HEK293T (cell line): ENCODE results near the gene RIOX2.

Experiments used
- CTCF ChIA-PET: fragments of 350-600 bp; formaldehyde crosslinking; extraction: SDS; loops from one replicate; lab custom pipeline; 2021; ENCODE audit warnings: antibody characterized with exemption, inconsistent platforms; lab: Yijun Ruan, JAX
- POLR2A ChIA-PET: fragments of 350-600 bp; formaldehyde crosslinking; extraction: SDS; loops from one replicate; lab custom pipeline; 2020; ENCODE audit warnings: antibody characterized with exemption, inconsistent platforms; lab: Yijun Ruan, JAX
- DNase-seq: peaks from one replicate; pipeline ENCODE4 v3.0.0; 2012; ENCODE audit warnings: mixed read lengths; ENCODE audit errors: extremely low spot score
- ARNT ChIP-seq: fragments of 450-650 bp; IDR thresholded peaks from 2 replicates; pipeline ENCODE4 v1.6.1; 2017; ENCODE audit warnings: mild to moderate bottlenecking
- BHLHE40 ChIP-seq: fragments of 450-650 bp; IDR thresholded peaks from 2 replicates; pipeline ENCODE4 v1.6.1; 2016; ENCODE audit warnings: mild to moderate bottlenecking, moderate library complexity, borderline replicate concordance
- CTBP1 ChIP-seq: fragments of 450-650 bp; IDR thresholded peaks from 2 replicates; pipeline ENCODE4 v1.6.1; 2016; ENCODE audit warnings: borderline replicate concordance
- ELF4 ChIP-seq: fragments of 450-650 bp; IDR thresholded peaks from 2 replicates; pipeline ENCODE4 v1.6.1; 2017; ENCODE audit warnings: antibody characterized with exemption
- FOXA1 ChIP-seq: fragments of 450-650 bp; IDR thresholded peaks from 2 replicates; pipeline ENCODE4 v1.6.1; 2016; ENCODE audit warnings: mild to moderate bottlenecking
- FOXK2 ChIP-seq: fragments of 450-650 bp; IDR thresholded peaks from 2 replicates; pipeline ENCODE4 v1.6.1; 2016; ENCODE audit warnings: mild to moderate bottlenecking
- FOXM1 ChIP-seq: fragments of 450-650 bp; IDR thresholded peaks from 2 replicates; pipeline ENCODE4 v1.6.1; 2017; ENCODE audit warnings: mild to moderate bottlenecking, borderline replicate concordance
- HDGF ChIP-seq: fragments of 450-650 bp; IDR thresholded peaks from 2 replicates; pipeline ENCODE4 v1.6.1; 2017; ENCODE audit warnings: antibody characterized with exemption, borderline replicate concordance
- L3MBTL2 ChIP-seq: fragments of 450-650 bp; conservative IDR thresholded peaks from 2 replicates; pipeline ENCODE4 v1.6.1; 2016; ENCODE audit warnings: mild to moderate bottlenecking
- LEF1 ChIP-seq: fragments of 450-650 bp; IDR thresholded peaks from 2 replicates; pipeline ENCODE4 v1.6.1; 2017; ENCODE audit warnings: mild to moderate bottlenecking, borderline replicate concordance
- NFRKB ChIP-seq: fragments of 450-650 bp; IDR thresholded peaks from 2 replicates; pipeline ENCODE4 v1.6.1; 2016; ENCODE audit warnings: mild to moderate bottlenecking, moderate library complexity
- SP1 ChIP-seq: fragments of 450-650 bp; IDR thresholded peaks from 2 replicates; pipeline ENCODE4 v1.6.1; 2017
- SUZ12 ChIP-seq: fragments of 450-650 bp; IDR thresholded peaks from 2 replicates; pipeline ENCODE4 v1.6.1; 2016; ENCODE audit warnings: mild to moderate bottlenecking
- TARDBP ChIP-seq: fragments of 450-650 bp; IDR thresholded peaks from 2 replicates; pipeline ENCODE4 v1.6.1; 2016
- ZNF384 ChIP-seq: fragments of 450-650 bp; IDR thresholded peaks from 2 replicates; pipeline ENCODE4 v1.6.1; 2016
- TF ChIP-seq, protein P1 (sequence below): fragments of 450-650 bp; IDR thresholded peaks from 2 replicates; pipeline ENCODE4 v1.6.1; 2016

RIOX2 gene

DNA sequence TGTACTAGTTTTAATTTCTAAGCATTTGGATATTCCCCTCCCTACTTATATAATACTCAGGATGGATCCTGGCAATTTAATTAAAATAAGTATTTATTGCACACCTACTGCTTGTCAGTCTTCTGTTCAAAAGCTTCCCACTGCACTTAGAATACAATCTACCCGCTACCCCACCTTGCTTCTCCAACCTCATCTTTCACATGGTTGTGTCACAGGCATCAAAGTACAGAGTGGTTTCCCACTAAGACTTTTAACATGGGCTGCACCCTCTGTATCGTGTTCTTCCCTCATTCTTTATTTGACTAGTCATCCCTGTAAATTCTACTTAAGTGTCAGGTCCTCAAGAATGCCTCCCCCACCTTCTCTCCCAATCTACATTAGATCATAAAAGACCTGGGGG is 35.0 kb downstream of the RIOX2 start:
- TF ChIP-seq HDGF (no peak), ARNT (no peak), LEF1 (no peak), FOXK2 (no peak), SUZ12 (no peak), ZNF384 (no peak), ELF4 (no peak), FOXA1 (no peak), TARDBP (no peak), FOXM1 (no peak), NFRKB (no peak), SP1 (no peak), CTBP1 (no peak), BHLHE40 (no peak), L3MBTL2 (no peak)
- TF ChIP-seq, protein P1, sequence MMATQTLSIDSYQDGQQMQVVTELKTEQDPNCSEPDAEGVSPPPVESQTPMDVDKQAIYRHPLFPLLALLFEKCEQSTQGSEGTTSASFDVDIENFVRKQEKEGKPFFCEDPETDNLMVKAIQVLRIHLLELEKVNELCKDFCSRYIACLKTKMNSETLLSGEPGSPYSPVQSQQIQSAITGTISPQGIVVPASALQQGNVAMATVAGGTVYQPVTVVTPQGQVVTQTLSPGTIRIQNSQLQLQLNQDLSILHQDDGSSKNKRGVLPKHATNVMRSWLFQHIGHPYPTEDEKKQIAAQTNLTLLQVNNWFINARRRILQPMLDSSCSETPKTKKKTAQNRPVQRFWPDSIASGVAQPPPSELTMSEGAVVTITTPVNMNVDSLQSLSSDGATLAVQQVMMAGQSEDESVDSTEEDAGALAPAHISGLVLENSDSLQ: no peak
- DNase-seq: no peak
- CTCF ChIA-PET: no interaction called here
- POLR2A ChIA-PET: no interaction called here

DNA sequence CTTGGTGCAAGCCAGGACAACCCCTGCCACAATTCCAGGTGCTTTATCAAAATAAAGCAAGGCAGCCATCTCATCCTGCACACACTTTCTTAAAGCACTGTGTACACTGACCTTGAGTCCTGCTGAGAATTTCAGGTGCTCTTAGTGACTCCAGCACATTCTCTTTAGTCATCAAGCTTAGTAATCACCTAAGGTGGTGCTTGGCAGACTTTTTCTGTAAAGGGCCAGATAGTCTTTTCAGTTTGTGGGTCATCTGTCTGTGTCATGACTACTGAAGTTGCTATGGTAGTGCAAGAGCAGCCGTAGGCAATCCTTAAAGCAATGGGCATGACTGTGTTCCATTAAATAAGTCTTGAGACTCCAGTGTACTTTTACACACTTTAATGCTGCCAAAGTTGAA is 36.4 kb downstream of the RIOX2 start:
- CTCF ChIA-PET: no interaction called here
- no peak for DNase-seq
- TF ChIP-seq CTBP1: no peak
- no peak for TF ChIP-seq L3MBTL2
- no peak for TF ChIP-seq TARDBP
- TF ChIP-seq, protein P1: no peak
- no peak for TF ChIP-seq NFRKB
- TF ChIP-seq LEF1: no peak
- TF ChIP-seq FOXK2: no peak
- no peak for TF ChIP-seq FOXM1
- TF ChIP-seq SP1: no peak
- no peak for TF ChIP-seq SUZ12
- no peak for TF ChIP-seq ELF4
- POLR2A ChIA-PET: no interaction called here

DNA sequence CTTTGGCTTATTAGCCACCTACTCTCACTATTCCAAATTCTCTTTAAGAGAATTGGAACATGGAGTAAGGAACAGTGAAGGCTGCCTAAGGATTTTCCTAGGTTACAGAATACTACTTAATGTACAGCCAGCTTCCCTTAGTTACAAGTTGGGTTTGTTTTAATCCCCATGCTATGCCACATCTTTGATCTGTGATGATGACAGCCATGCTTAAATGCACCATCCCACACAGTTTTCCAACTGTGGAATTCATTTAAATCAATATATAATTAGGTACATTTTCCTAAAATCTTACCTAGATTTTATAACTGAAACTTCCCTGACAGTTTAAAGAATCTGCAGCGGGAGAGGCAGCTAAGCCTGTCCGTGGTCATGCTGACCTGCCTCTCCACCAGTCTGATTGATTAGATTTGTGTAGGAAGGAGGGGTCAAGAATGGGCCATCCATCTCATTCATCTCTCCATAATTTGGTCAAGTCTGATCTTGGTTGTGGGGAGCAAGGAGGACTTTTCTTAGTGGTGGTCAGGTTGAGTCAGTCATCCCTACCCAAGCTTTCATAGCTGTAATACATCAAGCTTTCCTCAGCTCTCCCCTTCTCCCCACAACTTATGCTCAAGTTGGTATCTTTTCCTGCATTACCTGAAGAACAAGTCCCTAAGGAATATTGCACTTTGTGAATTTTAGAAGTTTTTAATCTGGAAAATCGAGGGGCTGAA is 37.1 kb downstream of the RIOX2 start:
- CTCF ChIA-PET: no interaction called here
- no peak for TF ChIP-seq HDGF
- no peak for TF ChIP-seq ARNT
- TF ChIP-seq NFRKB: no peak
- no peak for TF ChIP-seq FOXM1
- TF ChIP-seq FOXA1: no peak
- TF ChIP-seq SUZ12: no peak
- TF ChIP-seq ELF4: no peak
- TF ChIP-seq LEF1: no peak
- TF ChIP-seq, protein P1: no peak
- TF ChIP-seq CTBP1: no peak
- POLR2A ChIA-PET: no interaction called here
- DNase-seq: no peak

DNA sequence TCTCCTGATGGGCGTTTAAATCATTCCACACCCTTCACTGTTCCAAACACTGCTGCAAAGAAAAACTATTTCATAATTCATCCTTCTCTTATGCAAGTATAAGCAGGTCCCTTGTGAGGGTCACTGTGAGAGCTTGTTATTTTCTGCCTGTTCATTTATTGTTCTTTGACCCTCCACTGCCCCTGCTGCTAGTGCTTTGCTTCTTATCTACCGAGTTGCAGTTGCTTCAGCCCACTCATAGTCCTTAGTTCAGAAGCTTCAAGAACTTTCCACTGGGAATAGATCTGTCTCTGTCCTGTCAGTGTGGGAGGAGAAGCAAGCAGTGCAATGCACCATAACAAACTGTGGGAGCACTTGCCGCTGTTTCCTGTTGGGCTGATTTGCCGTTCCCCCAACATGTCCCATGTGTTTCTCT is 39.8 kb downstream of the RIOX2 start:
- DNase-seq: no peak
- CTCF ChIA-PET: no interaction called here
- POLR2A ChIA-PET: no interaction called here
- TF ChIP-seq, protein P1: no peak
- TF ChIP-seq FOXA1 (no peak), ZNF384 (no peak), FOXM1 (no peak), SP1 (no peak), ARNT (no peak)

DNA sequence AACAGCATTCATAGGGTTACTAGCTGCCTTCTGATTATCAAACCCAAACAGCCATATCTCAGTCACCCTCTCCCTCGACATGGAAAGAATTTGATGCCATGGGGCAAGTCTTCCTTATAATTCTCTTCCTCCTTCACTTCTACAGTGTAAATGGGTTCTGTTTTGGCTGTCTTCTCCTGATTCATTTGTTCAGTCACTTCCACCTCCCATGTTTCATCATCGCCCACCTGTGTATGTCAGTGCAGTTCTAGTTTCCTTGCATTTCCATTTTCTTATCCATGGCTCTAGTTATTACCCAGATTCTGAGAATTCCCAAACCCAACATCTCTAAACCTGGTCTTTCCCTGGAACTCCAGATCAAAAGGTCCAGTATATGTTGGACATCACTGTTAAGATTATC is 41.0 kb downstream of the RIOX2 start:
- ChIA-PET CTCF (no interaction called here), POLR2A (no interaction called here)
- no peak for DNase-seq
- TF ChIP-seq TARDBP: no peak
- TF ChIP-seq L3MBTL2: no peak
- TF ChIP-seq FOXK2: no peak
- TF ChIP-seq, protein P1: no peak
- no peak for TF ChIP-seq LEF1
- no peak for TF ChIP-seq ARNT
- TF ChIP-seq FOXM1: no peak
- no peak for TF ChIP-seq HDGF
- no peak for TF ChIP-seq CTBP1
- TF ChIP-seq SUZ12: no peak
